HEK293 (cell line): ENCODE measurements around the gene TAS2R40.

ENCODE experiments used
- HOXC10 ChIP-seq: sonication (generic); formaldehyde crosslinking; IDR thresholded peaks from 2 replicates; pipeline ENCODE4 v1.8.1; 2023; ENCODE audit warnings: mild to moderate bottlenecking, missing genetic modification reagents
- ZBTB8A ChIP-seq: fragments of 450-650 bp; formaldehyde crosslinking; IDR thresholded peaks from 2 replicates; pipeline ENCODE4 v1.5.1; 2016; ENCODE audit warnings: missing biosample characterization, missing genetic modification characterization
- ZIC2 ChIP-seq: fragments of 450-650 bp; formaldehyde crosslinking; IDR thresholded peaks from 2 replicates; pipeline ENCODE4 v1.5.1; 2016; ENCODE audit warnings: missing biosample characterization, missing genetic modification characterization
- ZNF114 ChIP-seq: fragments of 450-650 bp; formaldehyde crosslinking; IDR thresholded peaks from 2 replicates; pipeline ENCODE4 v1.5.0; 2017; ENCODE audit warnings: missing biosample characterization, missing genetic modification characterization
- ZNF169 ChIP-seq: fragments of 450-650 bp; formaldehyde crosslinking; IDR thresholded peaks from 2 replicates; pipeline ENCODE4 v1.5.1; 2016; ENCODE audit warnings: missing biosample characterization, missing genetic modification characterization
- ZNF24 ChIP-seq: fragments of 450-650 bp; formaldehyde crosslinking; IDR thresholded peaks from 2 replicates; pipeline ENCODE4 v1.5.1; 2016; ENCODE audit warnings: missing biosample characterization, missing genetic modification characterization
- ZNF274 ChIP-seq, 2 experiments: fragments of 200-500 bp in 1 of 2; fragments of 450-650 bp in 1 of 2; sonication (Bioruptor generic) in 1 of 2; formaldehyde crosslinking in 1 of 2; IDR thresholded peaks; 2 replicates each; pipeline versions ENCODE4 v1.5.1 to v1.6.1; 2014 to 2016; ENCODE audit warnings: borderline replicate concordance in 1 of 2, inconsistent platforms in 1 of 2, low read length in 1 of 2, missing biosample characterization in 1 of 2, missing genetic modification characterization in 1 of 2
- ZNF548 ChIP-seq: fragments of 450-650 bp; formaldehyde crosslinking; IDR thresholded peaks from 2 replicates; pipeline ENCODE4 v1.5.1; 2016; ENCODE audit warnings: missing biosample characterization, missing genetic modification characterization
- ZNF658 ChIP-seq: fragments of 450-650 bp; formaldehyde crosslinking; IDR thresholded peaks from 2 replicates; pipeline ENCODE4; 2016; ENCODE audit warnings: missing biosample characterization, missing genetic modification characterization
- ZNF777 ChIP-seq: fragments of 450-650 bp; formaldehyde crosslinking; IDR thresholded peaks from 2 replicates; pipeline ENCODE4 v1.5.1; 2017; ENCODE audit warnings: missing biosample characterization, missing genetic modification characterization, borderline replicate concordance
- TF ChIP-seq, protein P1 (sequence below): fragments of 450-650 bp; formaldehyde crosslinking; IDR thresholded peaks from 2 replicates; pipeline ENCODE4 v1.5.1; 2016; ENCODE audit warnings: missing biosample characterization, missing genetic modification characterization
- TF ChIP-seq, protein P2 (sequence below): fragments of 450-650 bp; formaldehyde crosslinking; IDR thresholded peaks from 2 replicates; pipeline ENCODE4 v1.5.1; 2016; ENCODE audit warnings: missing biosample characterization, missing genetic modification characterization, low read depth
- TF ChIP-seq, protein P3 (sequence below): fragments of 450-650 bp; formaldehyde crosslinking; IDR thresholded peaks from 2 replicates; pipeline ENCODE4 v1.5.1; 2016; ENCODE audit warnings: missing biosample characterization, missing genetic modification characterization
- TF ChIP-seq, protein P4 (sequence below): fragments of 450-650 bp; formaldehyde crosslinking; IDR thresholded peaks from 2 replicates; pipeline ENCODE4 v1.5.1; 2016; ENCODE audit warnings: missing biosample characterization, missing genetic modification characterization

DNA sequence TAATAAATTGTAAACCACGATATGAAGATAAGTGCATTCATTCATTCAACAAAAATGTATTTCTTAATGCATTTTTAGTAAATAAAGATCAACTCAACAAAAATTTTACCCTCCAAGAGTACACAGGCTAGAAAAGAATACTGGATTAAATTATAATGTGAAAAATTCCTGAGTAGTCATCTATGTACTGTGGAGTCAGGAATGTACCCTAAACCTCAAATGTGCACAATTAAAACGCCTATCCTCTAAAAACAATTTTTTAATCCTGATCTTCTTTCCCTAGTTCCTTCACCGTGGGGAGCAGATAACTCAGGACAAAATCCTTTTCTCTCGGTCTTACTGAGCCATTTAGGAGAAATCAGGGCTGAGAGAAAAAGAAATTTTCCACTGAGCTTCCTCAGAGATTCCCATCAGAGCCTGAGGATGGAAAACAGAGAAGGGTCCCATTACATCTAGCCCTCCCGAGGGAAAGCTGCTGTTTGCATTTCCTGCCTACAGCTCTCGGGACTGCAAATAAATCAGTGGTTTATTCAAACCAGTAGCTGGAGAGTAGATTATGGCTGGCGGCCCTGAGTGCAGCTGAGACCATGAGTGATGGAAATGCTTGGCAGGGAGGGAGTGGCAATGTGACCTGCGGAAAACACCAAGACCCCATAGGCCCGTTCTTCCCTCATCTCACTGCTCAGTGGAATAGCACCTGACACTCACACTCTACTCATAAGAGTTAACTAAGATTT lies 7.4 kb downstream of the TAS2R40 start:
- no peak for TF ChIP-seq ZNF114
- no peak for TF ChIP-seq ZNF274 (IDR thresholded peaks at IDR 0.05; ENCODE audit: low read length)
- TF ChIP-seq ZNF274 (tag by site-specific recombination; IDR thresholded peaks at IDR 0.05; ENCODE audit: borderline replicate concordance): no peak
- TF ChIP-seq, protein P1, sequence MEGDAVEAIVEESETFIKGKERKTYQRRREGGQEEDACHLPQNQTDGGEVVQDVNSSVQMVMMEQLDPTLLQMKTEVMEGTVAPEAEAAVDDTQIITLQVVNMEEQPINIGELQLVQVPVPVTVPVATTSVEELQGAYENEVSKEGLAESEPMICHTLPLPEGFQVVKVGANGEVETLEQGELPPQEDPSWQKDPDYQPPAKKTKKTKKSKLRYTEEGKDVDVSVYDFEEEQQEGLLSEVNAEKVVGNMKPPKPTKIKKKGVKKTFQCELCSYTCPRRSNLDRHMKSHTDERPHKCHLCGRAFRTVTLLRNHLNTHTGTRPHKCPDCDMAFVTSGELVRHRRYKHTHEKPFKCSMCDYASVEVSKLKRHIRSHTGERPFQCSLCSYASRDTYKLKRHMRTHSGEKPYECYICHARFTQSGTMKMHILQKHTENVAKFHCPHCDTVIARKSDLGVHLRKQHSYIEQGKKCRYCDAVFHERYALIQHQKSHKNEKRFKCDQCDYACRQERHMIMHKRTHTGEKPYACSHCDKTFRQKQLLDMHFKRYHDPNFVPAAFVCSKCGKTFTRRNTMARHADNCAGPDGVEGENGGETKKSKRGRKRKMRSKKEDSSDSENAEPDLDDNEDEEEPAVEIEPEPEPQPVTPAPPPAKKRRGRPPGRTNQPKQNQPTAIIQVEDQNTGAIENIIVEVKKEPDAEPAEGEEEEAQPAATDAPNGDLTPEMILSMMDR (tag by site-specific recombination): no peak
- no peak for TF ChIP-seq ZIC2
- TF ChIP-seq HOXC10 (CRISPR knock-in tag): no peak
- TF ChIP-seq ZNF169: no peak
- no peak for TF ChIP-seq ZBTB8A
- TF ChIP-seq, protein P2, sequence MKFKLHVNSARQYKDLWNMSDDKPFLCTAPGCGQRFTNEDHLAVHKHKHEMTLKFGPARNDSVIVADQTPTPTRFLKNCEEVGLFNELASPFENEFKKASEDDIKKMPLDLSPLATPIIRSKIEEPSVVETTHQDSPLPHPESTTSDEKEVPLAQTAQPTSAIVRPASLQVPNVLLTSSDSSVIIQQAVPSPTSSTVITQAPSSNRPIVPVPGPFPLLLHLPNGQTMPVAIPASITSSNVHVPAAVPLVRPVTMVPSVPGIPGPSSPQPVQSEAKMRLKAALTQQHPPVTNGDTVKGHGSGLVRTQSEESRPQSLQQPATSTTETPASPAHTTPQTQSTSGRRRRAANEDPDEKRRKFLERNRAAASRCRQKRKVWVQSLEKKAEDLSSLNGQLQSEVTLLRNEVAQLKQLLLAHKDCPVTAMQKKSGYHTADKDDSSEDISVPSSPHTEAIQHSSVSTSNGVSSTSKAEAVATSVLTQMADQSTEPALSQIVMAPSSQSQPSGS: no peak
- no peak for TF ChIP-seq ZNF548 (tag by site-specific recombination)
- TF ChIP-seq, protein P3, sequence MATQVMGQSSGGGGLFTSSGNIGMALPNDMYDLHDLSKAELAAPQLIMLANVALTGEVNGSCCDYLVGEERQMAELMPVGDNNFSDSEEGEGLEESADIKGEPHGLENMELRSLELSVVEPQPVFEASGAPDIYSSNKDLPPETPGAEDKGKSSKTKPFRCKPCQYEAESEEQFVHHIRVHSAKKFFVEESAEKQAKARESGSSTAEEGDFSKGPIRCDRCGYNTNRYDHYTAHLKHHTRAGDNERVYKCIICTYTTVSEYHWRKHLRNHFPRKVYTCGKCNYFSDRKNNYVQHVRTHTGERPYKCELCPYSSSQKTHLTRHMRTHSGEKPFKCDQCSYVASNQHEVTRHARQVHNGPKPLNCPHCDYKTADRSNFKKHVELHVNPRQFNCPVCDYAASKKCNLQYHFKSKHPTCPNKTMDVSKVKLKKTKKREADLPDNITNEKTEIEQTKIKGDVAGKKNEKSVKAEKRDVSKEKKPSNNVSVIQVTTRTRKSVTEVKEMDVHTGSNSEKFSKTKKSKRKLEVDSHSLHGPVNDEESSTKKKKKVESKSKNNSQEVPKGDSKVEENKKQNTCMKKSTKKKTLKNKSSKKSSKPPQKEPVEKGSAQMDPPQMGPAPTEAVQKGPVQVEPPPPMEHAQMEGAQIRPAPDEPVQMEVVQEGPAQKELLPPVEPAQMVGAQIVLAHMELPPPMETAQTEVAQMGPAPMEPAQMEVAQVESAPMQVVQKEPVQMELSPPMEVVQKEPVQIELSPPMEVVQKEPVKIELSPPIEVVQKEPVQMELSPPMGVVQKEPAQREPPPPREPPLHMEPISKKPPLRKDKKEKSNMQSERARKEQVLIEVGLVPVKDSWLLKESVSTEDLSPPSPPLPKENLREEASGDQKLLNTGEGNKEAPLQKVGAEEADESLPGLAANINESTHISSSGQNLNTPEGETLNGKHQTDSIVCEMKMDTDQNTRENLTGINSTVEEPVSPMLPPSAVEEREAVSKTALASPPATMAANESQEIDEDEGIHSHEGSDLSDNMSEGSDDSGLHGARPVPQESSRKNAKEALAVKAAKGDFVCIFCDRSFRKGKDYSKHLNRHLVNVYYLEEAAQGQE: no peak
- TF ChIP-seq ZNF24: no peak
- no peak for TF ChIP-seq ZNF777 (tag by site-specific recombination)
- TF ChIP-seq ZNF658: no peak
- TF ChIP-seq, protein P4, sequence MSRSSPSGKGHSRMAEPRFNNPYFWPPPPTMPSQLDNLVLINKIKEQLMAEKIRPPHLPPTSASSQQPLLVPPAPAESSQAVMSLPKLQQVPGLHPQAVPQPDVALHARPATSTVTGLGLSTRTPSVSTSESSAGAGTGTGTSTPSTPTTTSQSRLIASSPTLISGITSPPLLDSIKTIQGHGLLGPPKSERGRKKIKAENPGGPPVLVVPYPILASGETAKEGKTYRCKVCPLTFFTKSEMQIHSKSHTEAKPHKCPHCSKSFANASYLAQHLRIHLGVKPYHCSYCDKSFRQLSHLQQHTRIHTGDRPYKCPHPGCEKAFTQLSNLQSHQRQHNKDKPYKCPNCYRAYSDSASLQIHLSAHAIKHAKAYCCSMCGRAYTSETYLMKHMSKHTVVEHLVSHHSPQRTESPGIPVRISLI: no peak
